HK-2 (cell line): ENCODE measurements around the gene MXI1.
"Not testable (repeated sequence)": the region's sequence is repeated elsewhere in the genome, so short reads cannot be mapped to it uniquely, and the experiment has no call there.

Experiments used
- DNase-seq: peaks from one replicate; pipeline ENCODE4 v3.0.0-alpha.2; 2018; ENCODE audit not compliant: unreplicated experiment

MXI1 gene

GRCh38 chr10:110181911-110182310 lies 25.5 kb upstream of the MXI1 start:
- DNase-seq: no peak

DNA sequence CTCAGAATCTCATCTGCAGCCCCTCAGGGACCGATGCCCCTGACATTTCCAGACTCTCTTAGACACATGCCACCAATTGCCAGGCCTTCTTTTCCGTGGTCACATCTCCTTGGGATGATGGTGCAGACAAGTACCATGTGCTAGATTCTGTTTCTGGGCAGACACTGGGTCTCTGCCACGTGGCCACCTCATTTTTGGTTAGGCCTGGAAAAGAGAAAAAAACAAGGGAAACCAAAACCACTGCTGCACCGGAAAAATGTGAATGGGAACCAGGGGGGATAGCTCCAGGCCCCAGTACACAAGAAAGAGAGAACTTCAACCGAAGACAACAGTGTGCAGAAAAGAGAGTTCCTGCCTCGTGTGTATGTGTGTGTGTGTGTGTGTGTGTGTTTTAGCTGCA lies 23.0 kb upstream of the MXI1 start:
- DNase-seq: no peak

DNA sequence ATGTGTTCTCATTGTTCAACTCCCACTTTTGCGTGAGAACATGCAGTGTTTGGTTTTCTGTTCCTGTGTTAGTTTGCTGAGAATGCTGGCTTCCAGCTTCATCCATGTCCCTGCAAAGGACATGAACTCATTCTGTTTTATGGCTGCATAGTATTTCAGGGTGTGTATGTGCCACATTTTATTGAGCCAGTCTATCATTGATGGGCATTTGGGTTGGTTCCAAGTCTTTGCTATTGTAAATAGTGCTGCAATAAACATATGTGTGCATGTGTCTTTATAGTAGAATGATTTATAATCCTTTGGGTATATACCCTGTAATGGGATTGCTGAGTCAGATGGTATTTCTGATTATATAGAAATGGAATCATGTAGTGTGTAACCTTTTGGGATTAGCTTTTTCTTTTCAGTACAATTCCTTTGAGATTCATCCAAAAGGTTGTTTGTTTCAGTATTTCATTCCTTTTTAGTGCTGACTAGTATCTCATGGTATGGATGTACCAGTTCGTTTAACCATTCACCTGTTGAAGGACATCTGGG lies 21.7 kb upstream of the MXI1 start:
- DNase-seq: not testable (repeated sequence)

DNA sequence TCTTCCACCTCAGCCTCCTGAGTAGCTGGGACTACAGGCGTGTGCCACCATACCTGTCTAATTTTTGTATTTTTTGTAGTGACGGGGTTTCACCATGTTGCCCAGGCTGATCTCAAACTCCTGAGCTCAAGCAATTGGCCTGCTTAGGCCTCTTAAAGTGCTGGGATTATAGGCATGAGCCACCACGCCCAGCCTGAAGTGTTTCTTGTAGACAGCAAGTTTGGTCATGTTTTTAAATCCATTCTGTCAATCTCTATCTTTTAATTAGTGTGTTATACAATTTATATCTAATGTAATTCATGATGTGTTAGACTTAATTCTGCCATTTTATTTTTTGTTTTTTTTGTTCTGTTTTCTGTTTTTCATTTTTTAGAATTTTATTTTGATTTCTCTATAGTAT lies 17.2 kb upstream of the MXI1 start:
- no peak for DNase-seq

GRCh38 chr10:110192552-110192951 lies 14.9 kb upstream of the MXI1 start:
- no peak for DNase-seq

- no peak for DNase-seq
These were observed 6.9 kb upstream of the MXI1 start for GRCh38 chr10:110200503-110200902.

DNA sequence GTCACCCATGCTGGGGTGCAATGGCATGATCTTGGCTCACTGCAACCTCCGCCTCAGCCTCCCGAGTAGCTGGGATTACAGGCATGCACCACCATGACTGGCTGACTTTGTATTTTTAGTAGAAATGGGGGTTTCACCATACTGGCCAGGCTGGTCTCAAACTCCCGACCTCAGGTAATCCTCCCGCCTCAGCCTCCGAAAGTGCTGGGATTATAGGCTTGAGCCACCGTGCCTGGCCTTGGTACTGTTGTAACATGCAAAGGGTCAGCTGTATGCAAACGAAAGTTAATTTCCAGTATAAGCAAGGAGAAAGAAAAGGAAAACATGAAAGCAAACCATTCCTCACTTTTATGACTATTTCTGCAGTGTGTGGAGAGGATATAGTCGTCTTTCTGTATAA lies 6.4 kb upstream of the MXI1 start:
- not testable (repeated sequence) for DNase-seq

DNA sequence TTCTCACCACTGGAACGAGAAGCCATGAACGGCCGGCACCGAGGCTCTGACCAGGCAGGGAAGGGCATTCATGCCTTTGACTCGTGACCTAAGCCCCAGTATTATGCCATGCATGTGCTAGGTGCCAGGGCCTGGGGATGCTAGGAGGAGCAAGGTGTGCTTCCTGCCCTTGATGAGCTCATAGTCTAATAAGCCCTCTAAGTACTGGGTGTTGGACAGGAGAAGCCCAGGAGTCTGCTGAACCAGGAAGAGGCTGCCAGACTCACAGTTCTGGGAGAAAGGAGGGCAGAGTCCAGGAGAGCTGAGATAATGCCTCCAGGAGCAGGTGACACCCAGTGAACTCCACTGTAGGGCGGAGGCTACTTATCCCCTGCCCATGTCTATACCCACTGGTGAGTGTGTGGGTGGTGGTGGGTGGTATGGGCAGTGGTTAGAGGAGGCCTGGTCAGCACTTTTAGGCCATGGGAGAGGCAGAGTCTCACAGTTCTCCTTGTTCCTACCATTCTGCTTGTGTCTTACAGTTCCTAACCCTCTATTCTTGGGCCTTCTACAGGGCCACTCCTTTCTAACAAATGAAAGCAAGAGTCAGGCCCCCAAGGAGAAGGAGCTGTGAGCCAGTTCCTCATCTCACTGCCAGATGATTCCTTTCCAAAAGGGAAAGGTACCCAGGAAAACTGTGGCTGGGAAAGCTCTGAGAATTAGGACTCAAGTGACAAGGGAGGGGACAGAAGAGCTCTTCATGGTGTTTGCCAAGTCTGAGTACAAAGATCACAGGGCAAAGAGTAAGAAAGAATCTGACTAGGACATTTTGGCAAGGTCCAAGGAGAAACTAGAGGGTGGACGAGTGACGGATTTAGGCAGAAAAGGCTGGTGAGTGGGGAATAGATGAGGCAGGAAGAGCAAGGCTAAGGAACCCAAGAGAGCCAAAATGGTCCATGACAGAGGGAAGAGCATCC lies 3.6 kb upstream of the MXI1 start:
- DNase-seq: no peak

DNA sequence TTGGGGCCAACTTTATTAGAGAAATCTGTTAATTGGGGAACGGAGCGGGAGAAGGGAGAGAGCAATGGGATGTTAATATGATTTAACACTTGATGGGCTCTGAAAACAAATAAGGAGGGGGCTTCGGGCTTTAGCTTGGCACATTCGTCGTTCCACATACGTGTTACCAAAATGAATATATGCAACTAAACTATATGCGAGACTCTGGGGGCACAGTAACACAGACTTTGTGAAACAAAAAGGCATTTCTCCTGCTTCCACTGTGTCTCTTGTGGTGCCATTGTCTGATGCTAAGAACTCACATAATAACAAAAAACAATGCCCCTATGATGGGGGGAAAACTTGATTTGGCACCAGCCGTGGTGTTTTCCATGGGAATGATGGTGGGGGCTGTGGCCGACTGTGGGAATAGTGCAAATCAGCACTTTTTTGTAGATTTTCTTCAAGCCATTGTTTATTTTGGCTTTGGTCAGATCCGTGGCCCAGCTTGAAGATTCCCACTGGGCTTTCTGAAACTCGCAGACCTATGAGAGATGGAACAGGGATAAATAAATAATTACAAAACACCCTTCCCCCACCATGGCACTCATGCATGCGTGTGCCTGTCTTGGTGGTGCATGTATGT lies 2.2 kb upstream of the MXI1 start:
- no peak for DNase-seq

DNA sequence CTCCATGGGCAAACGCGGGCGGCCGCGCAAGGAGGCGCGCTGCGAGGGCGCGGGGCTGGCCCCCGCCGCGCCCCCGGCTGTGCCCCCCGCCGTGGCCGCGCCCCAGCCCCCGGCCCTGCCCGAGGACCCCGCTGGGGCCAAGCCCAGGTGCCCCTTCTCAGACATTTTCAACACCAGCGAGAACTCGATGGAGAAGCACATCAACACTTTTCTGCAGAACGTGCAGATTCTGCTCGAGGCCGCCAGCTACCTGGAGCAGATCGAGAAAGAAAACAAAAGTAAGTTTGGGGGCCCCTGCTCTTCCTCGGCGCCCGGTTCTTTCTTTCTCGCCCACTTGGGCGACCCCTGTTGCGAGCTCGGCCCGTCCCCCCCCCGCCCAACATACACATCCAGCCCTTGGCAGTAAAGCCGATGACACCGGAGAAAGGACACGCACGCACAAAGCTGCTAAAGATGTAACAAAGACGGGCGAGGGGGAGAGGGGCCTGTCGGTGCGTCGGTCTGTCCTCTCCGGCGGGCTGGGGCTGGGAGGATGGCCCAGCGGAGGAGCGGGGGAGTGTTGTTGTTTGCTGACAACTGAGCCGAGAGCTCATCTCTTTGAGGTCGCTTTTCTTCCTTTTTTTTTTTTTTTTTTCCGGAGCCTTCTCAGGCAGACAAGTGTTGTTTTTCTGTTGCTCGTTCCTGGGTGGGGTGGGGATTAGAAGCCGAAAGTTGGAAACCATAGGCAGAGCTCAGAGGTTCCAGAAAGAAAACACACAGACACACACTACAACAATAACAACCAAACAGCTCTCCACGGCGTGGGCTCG lies 604 bp downstream of the MXI1 start:
- DNase-seq: peak; percentile 56

DNA sequence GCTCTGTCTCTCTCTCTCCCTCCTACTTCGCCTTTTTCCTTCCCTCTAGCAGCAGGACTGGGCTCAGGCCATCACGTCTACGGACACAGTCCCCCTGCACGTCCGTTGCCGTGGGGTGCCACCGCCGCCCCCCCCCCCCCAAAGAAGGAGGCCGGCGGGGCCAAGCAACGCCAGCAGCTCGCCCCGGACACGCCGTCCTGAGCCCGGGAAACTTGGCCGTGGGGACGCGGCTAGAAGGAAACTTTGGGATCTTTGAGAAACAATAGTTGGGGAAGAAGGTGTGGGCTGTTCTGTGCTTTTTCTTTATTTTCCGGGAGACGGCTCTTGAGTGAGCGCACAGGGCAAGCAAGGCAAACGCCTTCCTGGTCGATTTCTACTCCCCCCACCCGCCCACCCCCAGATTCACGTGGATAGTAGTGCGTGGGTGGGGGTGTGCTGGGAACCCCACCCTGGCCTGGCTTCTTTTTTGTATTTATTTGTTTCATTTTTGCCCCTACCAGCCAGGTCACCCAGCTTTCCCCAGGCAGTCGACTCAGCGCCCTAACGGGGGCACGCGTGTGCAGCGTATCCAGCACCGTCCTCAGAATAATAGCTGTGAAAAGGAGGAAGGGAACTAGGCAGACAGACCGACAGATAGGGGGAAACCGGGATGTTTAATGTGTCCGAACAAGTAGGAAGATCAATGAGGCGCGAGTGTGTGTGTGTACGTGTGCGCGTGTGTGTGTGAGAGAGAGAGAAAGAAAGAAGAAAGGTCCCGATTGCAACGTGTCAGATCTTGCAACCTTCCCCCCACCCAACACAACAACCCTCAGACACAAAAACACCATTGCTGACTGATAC lies 1.4 kb downstream of the MXI1 start:
- peak; percentile 49 for DNase-seq

GRCh38 chr10:110209454-110209925 lies 2.1 kb downstream of the MXI1 start:
- peak; percentile 86 for DNase-seq

DNA sequence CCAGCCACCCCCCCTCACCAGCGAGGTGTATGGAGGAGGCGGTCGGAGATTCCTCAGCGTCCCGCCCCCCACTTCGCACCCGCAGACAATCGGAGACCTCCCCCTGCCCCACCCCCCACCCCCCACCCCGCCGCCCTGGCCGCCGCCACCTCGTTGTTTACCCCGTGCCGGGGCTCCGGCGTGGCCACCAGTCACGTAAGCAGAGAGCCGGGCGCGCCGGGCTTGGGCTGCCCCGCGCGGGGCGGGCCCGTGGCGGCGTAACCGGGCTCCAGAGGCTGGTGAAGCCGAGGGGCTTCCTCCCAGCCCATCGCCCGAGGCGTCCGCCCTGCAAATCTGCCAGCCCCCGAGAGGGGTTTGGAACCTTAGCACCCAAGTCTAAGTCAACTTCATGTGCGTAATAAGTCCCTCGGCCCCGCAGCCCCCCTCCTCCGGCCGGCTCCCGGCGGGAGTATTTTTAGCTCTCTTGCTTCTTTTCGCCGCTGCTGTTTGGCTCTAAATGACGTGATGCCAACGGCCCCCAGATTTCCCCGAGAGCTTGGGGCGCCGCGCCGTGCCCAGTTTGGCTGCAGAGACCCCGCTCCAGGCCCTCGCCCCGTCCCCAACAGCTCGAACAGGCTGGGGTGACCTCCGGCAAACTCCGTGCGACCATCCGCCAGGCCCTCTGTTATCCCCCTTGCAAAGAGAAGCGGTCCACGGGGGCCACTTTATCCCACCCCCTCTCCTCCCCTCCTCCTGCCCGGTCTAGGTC lies 2.7 kb downstream of the MXI1 start:
- peak; percentile 84 for DNase-seq

DNA sequence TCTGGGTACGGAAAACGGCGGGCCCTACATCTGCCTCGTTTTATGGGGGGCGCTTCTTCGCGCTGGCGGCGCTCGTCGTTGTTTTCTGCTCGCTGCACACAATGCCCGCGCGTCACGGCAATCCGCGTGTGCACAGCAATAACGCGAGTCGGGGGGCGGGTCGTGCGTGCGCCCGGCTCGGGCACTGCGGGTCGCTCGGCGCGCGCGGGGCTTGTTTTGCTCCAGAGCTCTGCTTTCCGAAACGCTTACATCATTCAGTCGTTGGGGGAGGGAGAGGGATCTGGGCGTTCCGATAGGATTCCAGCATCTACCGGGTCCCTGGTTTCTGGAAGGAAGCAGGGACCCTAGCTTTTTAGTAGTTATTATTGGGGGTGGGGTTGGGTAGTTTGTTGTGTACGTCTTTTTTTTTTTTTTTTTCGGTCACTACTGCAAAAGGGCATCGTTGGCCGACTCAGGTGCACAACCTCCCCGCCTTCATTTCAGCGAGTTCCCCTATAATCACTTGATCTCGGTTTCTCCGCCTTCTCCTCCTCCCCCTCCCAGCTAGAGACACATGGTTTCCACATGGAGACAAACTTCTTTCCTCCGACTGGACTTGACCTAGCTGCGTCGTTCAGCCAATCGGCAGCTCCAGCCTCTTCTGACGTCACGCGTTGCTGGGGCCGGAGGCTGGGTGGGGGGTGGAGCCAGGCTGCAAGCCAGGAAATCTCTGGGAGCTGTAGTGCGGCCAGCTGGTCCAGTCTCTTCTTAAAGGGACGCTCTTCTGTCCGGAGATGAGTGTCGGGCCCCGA lies 3.5 kb downstream of the MXI1 start:
- DNase-seq: peak; percentile 98

DNA sequence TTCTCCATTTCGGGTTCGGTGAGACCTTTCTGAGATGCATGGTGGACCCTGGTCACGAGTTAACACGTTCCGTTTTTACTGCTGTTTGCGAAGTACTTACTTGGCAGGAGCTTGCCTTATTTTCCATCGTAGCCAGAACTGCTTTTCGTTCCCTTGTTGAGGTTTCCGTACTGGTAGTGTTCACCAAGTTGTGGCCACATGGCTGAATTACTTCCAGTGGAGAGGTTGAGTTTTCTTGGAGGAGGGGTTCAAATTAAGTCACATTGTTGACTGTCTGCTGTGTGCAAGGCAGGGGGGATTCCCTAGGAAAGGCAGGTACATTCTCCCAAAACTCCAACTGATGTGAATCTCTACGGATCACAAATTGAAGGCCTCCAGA lies 4.0 kb downstream of the MXI1 start:
- no peak for DNase-seq

- no peak for DNase-seq
These were observed 5.0 kb downstream of the MXI1 start for GRCh38 chr10:110212119-110213006.

DNA sequence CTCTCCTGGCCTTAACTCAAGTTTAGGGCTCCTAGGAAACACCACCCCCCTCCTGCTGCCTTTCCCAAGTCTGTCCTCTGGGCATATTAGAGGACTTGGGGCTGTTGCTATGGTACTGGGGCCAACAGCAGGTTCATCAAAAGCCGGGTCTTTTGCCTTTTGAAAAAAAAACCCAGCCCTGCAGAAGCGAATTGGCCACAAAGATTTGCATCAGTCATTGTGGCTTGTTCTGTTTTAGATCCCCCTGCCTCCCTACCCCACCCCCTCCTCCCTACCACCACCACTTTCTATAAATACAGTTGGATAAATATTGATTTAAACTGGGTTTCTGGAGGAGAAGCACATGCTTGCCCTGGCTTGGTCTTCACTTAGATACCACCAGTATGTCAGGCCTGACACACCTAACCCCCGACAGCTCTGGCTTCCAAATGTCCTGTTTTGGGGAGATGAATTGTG lies 7.0 kb downstream of the MXI1 start:
- no peak for DNase-seq
